NCI-H446 (cell line): Measurements from ENCODE around the gene TSHZ2.

Experiments
- DNase-seq, 2 experiments: peaks; one replicate each; lab custom pipeline; 2025; lab: John Stamatoyannopoulos, UW

Gene TSHZ2

DNA sequence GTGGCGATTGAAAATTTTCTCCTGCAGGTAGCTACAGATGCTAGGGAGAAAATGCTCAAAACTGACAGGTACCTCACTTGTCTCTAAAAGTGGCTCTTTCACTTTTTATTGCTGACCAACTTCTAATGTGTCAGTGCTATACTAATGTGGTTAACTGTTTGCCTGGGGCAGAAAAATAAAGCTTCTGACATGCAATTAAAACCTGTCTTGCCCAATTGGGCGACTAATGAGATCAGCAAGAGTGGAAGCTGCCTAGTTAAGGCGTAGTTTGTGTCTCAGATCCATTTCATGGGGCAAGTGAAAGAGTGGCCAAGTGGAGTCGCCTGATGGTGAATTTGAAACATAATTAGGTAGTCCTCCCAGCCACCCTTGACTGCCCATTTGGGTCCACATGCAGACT is 193.3 kb downstream of the TSHZ2 start:
- no peak for DNase-seq

DNA sequence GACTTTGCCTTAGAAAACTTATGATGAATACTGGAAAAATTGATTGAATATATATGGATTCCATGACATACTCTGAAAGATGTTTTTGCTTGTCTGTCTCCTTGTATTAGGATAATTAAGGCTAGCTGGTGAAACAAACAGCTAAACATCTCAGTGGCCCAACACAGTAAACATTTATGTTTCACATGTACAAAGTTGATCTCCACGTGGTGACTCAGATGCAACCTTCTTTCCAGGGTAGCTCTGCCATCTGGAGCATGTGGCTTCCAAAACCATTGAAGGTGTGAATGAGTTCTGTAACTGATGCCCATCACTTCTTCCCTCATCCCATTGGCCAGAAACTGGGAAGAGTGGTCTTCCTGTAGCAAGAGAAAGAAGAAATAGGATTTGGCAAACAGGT is 196.3 kb downstream of the TSHZ2 start:
- DNase-seq, result no peak

DNA sequence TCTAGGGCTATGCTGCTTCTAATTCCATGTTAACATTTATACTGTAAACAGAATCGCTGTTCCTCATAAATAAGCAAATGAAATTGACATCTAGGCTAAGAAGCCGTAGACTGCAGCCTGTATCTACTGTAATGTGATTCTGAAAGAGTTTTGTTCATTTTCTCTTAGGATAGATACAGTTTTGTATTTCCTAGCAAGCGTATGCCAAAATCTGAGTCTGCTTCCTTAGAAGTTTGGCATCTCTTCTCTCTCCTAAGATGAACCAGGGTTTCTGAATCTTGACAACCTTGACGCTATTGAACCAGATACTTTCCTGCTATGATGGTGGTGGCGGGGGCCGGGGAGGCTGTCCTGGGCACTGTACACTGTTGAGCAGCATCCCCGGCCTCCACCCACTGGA is 198.0 kb downstream of the TSHZ2 start:
- no peak for DNase-seq

DNA sequence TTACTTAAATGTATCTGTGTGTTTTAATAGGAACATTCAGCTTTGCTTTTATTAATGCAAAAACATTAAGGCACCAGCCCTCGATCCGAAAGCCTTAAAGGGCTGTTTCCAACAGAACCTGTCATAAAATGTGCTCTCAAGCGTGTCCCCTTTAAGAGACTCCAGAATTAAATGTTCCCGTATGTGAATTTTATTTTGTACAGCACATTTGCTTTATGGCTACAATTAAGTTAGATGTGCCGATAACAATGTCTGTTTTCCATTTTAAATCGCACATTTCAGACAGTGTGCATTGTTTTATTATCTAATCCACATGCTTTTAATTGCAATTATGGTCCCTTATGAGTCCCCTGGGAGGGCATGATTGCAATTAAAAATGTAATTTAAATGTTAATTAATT is 198.9 kb downstream of the TSHZ2 start:
- DNase-seq, result no peak

DNA sequence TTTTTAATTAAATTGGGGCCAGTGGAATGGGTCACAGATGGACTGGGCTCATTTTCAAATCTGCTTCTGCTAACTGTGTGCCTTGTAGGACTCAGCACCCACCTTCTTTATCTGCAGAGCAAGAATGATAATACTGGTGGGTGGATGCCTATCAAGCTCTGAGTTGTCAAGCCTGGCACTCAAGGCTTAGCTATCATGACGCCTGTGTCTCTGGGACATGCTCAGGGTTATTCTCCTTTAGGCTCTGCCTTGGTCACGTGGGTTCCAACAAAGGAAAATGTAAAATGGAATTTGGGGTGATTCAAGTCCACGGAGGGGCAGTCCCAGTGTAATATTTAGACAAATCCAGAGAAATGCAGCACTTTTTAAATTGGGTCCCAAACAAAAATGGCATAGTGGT is 202.3 kb downstream of the TSHZ2 start:
- DNase-seq, result no peak

DNA sequence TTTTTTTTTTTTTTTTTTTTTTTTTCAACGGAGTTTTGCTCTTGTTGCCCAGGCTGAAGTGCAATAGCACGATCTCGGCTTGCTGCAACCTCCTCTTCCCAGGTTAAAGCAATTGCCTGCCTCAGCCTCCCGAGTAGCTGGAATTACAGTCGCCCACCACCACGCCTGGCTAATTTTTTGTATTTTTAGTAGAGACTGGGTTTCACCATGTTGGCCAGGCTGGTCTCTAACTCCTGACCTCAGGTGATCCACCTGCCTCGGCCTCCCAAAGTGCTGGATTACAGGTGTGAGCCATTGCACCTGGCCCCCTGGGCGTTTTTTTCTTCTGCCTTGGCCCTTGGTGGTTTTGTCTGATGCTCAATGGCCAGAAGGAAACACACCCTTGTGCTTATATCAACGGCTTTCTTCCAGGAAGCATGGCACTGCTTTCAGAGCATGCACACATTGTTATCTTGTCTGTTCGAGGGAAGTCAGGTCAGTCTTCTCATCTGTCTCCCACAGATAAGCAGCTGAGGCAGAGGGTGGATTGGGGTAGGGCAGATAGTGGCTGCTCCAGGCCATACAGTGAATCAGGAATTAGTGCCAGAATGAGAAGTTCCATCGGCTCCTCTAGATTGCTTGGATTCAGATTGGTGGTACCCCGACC is 203.1 kb downstream of the TSHZ2 start:
- DNase-seq, result no peak

DNA sequence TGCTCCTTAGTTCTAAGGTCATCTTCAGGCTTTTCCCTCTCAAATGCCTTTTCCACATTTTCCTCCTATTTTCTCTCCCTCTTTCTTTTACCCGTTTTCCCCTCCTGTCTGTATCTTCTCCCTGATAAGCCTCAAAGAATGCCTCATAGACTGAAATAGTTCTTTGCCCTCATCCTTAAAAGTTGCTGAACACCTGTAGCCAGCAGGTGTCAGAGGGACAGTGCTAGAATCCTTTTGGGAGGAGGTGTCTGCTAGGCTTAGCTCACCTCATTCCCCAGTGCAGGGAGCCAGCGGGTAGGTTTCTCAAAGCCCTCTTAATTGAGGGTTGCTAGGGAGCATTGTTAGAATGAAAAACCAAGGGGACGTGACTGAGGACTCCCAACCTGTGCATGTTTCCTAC is 204.0 kb downstream of the TSHZ2 start:
- DNase-seq, result no peak

DNA sequence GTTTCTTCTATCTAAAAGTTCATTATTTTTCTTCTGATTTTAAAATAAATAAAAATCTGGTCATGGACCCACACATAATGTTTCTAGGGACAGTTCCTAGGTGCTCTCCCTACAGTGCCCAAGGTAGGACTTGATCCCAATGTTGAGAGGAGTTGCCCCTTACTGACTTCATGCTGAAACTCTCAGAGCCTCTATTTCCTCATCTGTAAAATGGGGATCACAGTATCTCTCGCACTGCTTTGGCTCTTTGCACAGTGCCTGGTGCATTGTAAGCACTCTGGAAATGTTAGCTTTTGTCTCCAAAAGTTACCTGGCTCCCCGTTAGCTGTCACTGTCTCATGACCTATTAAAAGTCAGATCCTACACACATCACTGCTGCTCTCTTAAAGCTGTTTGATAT is 205.5 kb downstream of the TSHZ2 start:
- no peak for DNase-seq

DNA sequence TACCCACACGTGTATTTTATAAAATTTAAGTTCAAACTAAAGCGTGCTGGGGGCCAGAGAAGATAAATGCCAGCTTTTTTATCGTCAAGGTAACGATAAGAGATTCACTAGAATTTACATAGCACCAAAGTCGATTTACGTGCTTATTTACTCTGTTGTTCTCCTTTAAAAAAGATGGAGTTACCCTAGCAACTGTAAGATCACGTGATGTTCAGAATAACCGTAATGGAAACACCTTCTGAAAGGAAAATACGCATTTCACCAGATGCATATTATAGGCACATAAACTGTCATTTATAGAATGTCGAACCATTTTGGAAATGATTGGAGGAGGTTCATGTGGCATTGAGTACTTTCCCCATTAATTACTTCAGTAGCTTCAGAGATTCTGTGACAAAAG is 207.6 kb downstream of the TSHZ2 start:
- DNase-seq, result no peak

DNA sequence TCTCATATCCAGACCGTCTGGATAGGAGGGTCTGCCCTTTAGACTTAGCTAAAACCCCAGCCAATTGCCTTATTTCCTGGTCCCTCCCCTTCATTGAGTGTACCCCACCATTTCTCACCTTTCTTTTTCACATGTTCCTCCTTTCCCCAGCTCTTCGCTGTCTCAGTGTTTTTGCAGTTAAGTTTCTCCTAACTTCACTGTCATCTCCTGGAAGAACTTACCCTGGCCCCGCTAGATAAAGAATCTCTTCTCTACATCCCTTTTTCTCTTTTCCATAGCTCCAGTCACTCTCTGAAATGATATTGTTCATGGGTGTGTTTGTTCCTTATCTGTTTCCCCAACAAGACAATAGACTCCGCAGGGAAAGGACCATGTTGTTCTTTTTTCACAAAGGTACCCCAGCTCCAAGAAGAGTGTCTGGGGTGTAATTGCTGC is 208.8 kb downstream of the TSHZ2 start:
- no peak for DNase-seq

DNA sequence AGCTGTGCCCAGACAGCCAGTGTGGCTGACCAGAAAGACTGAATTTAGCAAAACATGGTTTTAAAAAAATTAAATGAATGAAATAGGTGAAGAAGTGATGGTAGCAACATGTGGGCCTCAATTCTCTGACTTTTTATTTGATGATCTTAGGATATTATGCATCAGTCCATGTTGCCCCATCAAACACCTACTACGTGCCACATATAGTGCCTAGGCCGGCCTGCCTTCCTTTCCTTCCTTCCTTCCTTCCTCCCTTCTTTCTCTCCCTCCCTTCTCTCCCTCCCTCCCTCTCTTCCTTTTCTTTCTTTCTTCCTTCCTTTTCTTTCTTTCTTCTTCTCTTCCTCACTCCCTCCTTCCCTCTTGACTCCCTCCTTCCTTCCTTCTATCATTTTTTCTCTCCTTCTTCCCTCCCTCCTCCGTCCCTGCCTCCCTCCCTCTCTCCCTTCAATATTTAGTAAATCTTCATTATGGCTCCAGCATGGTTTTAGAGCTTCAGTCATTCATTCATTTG is 209.8 kb downstream of the TSHZ2 start:
- DNase-seq, result no peak

DNA sequence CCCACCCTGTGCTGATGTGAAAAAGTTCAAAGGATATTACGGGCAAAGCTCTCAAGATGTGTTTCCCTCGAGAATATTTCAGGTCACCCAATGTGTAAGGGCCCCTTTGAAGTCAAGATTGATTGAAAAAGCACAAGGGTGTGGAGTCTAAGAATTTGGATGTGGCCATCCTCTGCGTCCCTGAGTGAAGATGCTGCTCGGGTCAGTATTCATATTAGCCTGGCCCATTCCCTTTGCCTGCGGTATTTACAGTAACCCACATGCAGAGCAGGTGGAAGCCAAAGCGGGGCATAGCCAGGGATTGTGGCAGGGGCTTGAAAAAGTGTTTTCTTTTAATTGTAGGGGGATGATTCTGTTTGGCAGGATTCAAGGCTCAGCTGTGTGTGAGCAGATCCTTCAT is 211.0 kb downstream of the TSHZ2 start:
- no peak for DNase-seq

DNA sequence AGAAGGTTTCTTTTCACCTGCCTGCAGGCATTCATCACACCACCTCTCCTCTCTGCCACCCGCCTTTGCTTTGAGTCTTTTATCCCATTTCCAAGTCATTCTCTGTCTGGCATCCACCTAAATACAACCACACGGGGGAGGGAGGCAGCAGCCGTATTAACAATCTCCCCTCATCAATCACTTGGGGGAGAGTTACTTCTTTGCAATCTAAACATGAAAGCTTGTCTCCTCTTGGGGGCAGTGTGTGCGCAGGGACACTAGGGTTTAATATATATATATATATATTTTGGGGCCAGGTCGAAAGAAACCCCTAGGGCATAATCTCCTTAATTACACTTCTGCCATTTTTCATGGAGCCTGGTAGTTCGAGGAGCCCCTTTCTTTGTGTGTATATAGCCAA is 214.5 kb downstream of the TSHZ2 start:
- no peak for DNase-seq

DNA sequence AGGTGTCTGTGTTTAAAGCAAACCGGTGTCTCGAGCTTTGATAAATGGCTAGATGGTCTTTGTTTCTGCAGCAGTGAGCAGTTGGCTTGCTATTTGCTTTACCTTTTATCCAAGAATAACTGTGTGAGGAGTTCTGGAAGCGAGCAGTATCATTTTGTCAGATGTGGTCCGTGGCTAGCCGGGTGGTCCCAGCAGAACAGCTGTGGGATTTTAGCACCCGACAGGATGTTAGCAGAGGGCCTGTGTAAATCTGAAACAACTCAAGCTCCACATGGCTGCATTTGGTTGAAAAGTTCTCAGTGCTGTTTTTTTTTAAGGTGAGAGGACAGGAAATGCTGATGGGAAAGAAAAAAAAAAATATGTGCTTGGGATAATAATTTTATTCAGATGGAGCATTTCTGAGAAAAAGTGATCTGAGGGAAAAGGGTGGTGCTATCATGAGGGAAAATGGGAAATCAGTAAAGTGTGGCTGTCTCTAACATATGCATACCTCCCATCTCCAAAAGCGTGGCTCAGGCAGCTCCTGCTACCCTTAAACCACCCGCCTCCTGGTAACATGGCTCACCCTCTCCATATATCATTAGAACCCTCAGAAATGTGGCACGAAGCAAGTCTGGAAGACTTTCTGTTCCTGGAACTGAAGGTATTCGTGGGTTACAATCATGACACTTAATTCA is 215.4 kb downstream of the TSHZ2 start:
- no peak for DNase-seq

DNA sequence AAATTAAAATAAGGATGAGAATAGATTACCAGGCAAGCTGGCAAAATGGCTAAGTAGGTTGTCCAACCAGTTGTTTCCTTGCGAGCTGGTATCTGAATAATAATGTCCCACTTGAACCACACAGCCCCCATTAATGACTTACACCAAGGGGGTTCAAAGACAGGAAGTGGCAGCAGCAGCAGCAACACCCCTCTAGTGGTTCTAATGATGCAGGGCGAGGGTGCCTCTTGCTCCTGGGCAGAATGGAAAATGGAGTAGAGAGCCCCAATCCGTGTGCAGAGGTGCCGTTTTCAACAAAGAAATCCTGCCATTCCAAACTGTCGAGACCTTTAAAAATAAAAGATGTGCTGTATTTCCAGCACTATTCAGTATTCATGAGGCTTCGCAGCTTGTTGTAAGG is 218.1 kb downstream of the TSHZ2 start:
- DNase-seq, result no peak

DNA sequence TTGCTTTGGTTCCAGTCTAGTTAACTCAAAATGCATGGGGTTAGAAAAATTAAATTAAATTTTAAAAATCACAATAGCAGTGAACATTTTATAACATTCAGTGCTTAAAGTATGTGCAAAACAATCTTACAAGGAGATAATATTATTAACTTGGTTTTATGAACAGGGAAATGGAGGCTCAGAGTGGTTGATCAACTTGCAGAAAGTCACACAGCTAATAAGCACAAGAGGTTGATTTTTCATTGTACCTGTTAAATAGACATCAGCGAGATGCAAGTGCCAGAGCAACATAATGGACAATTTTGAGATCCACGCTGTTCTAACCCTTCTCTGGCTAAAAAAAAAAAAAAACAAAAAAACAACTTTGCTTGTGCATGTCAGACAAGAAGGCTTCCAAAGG is 219.8 kb downstream of the TSHZ2 start:
- no peak for DNase-seq

DNA sequence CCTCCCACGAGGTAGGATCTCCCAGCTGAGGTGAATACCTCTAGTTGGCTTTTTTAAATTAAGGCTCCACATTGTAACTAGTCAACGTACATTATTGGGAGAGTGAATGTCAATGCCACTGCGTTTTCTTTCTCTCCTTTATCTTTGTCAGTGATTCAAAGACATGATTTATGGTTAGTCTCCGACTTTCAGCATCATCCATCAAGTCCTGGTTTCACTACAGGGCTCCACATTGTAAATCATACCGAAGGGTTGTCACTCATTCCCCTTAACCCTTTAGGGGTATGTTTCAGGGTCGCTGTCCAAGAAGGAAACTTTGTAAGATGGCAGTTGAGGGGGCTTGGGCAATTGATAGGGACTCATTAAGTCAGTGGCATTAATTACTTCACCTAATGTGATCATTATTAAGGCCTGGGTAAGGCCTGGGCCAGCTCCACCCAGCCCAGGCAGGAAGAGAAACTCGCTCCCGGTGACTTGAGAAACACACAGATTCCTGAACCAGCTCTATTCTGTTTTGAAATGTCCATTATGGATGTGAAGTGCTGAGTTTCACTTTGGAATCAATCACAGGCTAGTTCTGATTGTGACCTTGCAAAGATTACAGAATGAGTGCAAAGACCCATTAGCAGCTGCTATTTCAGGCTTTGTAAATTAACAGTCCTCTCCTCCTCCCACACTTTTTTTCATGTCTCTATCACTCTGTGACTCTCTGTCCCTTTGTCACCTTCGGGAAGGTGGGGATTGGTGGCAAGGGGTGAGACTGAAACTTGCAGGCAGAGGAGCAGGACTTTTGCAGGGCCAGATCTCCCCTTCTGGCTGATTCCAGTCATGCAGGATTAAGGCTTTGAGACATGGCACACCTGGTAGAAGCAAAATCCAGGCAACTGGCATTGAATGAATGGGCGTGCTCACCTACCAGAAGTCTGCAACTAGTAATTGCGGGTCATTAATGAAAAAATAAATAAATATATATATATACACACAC is 222.4 kb downstream of the TSHZ2 start:
- no peak for DNase-seq

DNA sequence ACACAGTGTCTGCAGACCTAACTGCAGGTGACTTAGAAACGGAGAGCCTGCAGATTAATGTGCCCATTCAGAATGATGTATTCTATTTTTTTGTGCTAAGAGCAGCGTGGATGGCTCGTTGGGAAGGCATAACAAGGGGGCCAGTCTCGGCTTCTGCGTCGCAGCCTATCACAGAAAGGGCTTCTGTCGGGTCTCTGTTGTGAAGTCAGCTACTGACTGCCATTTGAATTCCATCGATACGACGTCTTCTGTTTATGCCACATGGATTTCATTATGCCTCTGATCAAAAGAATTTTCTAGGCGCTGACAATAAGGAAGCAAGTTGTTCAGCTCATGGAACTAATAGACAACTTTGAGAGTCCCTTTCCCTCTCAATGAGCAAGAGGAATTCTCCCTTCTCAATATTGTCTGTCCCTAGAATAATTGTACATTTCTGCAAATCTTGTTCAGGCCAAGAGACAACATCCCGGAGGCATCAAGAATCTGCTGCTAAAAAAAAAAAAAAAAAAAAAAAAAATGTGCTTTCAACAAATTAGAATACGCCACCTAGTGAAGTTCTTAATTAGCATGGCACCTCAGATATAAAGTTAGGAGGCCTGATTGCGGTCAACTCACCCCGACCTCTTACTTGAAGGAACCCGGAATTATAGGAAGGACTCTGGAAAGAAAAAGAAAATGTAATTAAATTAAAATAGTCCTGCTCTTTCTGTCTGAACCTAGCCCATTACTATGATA is 223.9 kb downstream of the TSHZ2 start:
- DNase-seq, result no peak

DNA sequence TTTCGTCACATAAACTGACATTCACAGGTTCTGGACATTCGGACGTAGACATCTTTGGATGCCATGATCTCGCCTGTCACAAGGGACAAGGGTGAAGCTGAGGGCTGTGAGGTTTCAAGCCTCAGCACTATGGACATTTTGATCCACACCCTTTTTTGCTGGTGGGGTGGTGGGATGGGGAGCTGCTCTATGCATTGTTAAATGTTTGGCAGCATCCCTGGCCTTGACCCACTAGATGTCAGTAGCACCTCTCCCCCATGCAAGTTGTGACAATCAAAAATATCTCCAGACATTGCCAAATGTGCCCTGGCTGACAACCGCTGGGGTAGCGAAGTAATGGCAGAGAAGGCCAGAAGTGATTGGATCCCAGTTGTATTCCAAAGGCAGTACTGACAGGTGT is 229.4 kb downstream of the TSHZ2 start:
- no peak for DNase-seq

DNA sequence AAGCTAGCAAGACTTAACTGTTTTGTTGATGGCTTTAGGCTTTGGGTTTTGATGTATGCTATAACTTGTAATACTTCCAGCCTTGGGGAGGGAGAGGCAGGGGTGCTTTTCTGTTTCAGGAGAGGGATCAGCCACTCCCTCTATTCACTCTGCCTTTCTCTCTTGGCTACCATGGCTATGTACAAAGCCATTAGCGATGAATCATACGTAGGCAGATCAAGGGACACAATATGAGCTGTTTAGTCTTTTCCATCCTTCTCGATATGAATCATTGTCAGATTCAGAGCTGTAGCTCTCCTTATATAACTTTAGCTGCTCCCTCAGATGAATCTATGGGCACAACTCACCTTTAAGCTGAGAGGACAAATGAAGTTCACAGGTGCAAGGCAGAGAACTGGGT is 230.6 kb downstream of the TSHZ2 start:
- no peak for DNase-seq

DNA sequence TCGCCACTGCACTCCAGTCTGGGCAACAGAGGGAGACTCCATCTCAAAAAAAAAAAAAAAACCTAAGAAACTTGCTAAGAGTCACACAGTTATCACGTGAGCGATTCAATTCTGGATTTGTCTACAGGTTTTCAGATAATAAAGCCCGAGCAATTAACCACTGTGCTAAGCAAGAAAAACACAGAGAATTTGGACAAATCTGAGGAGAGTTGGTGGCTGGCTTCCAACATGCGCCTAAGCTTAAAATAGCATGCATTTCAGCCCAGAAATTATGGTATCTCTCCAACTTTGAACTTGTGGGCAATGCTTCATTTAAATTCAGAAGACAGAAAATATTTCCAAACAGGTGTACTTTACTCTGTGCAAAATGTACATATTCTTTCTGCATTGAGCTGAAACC is 232.9 kb downstream of the TSHZ2 start:
- DNase-seq, result peak in 1 of 2 experiments; percentile 46
